CD14-positive monocyte (primary cell): Measurements from ENCODE around the gene MYO18A. TPM values are rescaled to one million over a fixed set of nuclear protein-coding genes. Genes with fewer than 3 reads are reported as not detected.

Experiments used
- DNase-seq, 3 donors: peaks; one replicate each; pipeline ENCODE4 v3.0.0-alpha.2; 2011 to 2022
- H2AFZ ChIP-seq: 2 replicates; pipeline ENCODE4 v1.6.0; 2012; ENCODE audit warnings: mild to moderate bottlenecking, low read depth, low read length, inconsistent platforms; ENCODE audit not compliant: insufficient read depth, poor library complexity, severe bottlenecking
- H3K27ac ChIP-seq, 2 donors: 1 replicate in 1 of 2; 2 replicates in 1 of 2; pipeline ENCODE4 v1.5.1; 2012 to 2013; ENCODE audit warnings: low read length in 2 of 2, control low read depth in 1 of 2, inconsistent platforms in 1 of 2, low read depth in 1 of 2, mild to moderate bottlenecking in 1 of 2
- H3K27me3 ChIP-seq, 2 donors: one replicate each; pipeline versions ENCODE4 v1.6.0 to v1.6.1; 2011 to 2013; ENCODE audit warnings: low read length in 2 of 2; ENCODE audit not compliant: control insufficient read depth in 2 of 2, insufficient read depth in 2 of 2
- H3K36me3 ChIP-seq, 2 donors: replicated peaks in 1 of 2; 1 replicate in 1 of 2; 2 replicates in 1 of 2; pipeline versions ENCODE4 v1.5.1 to v1.6.1; 2012 to 2013; ENCODE audit warnings: low read length in 2 of 2, control low read depth in 1 of 2, inconsistent platforms in 1 of 2, mild to moderate bottlenecking in 1 of 2; ENCODE audit not compliant: insufficient read depth in 2 of 2, control insufficient read depth in 1 of 2
- H3K4me1 ChIP-seq, 2 donors: 1 replicate in 1 of 2; 2 replicates in 1 of 2; pipeline versions ENCODE4 v1.5.1 to v1.6.1; 2012 to 2013; ENCODE audit warnings: low read length in 2 of 2, control low read depth in 1 of 2, inconsistent platforms in 1 of 2, mild to moderate bottlenecking in 1 of 2, moderate library complexity in 1 of 2; ENCODE audit not compliant: insufficient read depth in 2 of 2, control insufficient read depth in 1 of 2
- H3K4me2 ChIP-seq: replicated peaks from 2 replicates; pipeline ENCODE3; 2012; ENCODE audit warnings: low read length, moderate library complexity, mild to moderate bottlenecking; ENCODE audit not compliant: poor library complexity, severe bottlenecking; ENCODE audit errors: extremely low read depth
- H3K4me3 ChIP-seq, 3 experiments: fragments of 200-600 bp in 1 of 3; sonication (generic) in 1 of 3; replicated peaks in 1 of 3; 1 replicate in 2 of 3; 2 replicates in 1 of 3; pipeline ENCODE4 v1.5.1; 2011 to 2013; ENCODE audit warnings: low read length in 3 of 3, mild to moderate bottlenecking in 3 of 3, control low read depth in 2 of 3, low read depth in 2 of 3, inconsistent platforms in 1 of 3, moderate library complexity in 1 of 3
- H3K79me2 ChIP-seq: 2 replicates; pipeline ENCODE4 v1.6.0; 2012; ENCODE audit warnings: mild to moderate bottlenecking, control low read depth, inconsistent platforms, low read length, moderate library complexity; ENCODE audit not compliant: insufficient read depth
- H3K9ac ChIP-seq: 2 replicates; pipeline ENCODE4 v1.6.0; 2017; ENCODE audit warnings: low read length, mild to moderate bottlenecking; ENCODE audit not compliant: insufficient read depth, poor library complexity, severe bottlenecking
- H3K9me3 ChIP-seq, 2 donors: replicated peaks in 1 of 2; 1 replicate in 1 of 2; 2 replicates in 1 of 2; pipeline versions ENCODE4 v1.5.1 to v1.6.1; 2012 to 2013; ENCODE audit warnings: low read length in 2 of 2, control low read depth in 1 of 2; ENCODE audit not compliant: control insufficient read depth in 1 of 2, insufficient read depth in 1 of 2
- H4K20me1 ChIP-seq: 2 replicates; pipeline ENCODE4 v1.6.0; 2012; ENCODE audit warnings: mild to moderate bottlenecking, low read length, control low read depth, moderate library complexity; ENCODE audit not compliant: insufficient read depth
- H3K27ac Mint-ChIP-seq, 7 donors: one replicate each; pipeline ENCODE4 v1.8.0; 2020; ENCODE audit warnings: mild to moderate bottlenecking in 7 of 7, mixed read lengths in 7 of 7, moderate library complexity in 6 of 7, inconsistent platforms in 2 of 7
- H3K27me3 Mint-ChIP-seq, 3 donors: one replicate each; pipeline ENCODE4 v1.8.0; 2021 to 2022; ENCODE audit warnings: low read depth in 3 of 3, mild to moderate bottlenecking in 3 of 3, mixed read lengths in 3 of 3, moderate library complexity in 3 of 3, inconsistent platforms in 1 of 3
- H3K36me3 Mint-ChIP-seq, 2 donors: one replicate each; pipeline ENCODE4 v1.8.0; 2020; ENCODE audit warnings: mixed read lengths in 2 of 2, inconsistent platforms in 1 of 2, mild to moderate bottlenecking in 1 of 2
- H3K4me1 Mint-ChIP-seq: one replicate; pipeline ENCODE4 v1.8.0; 2020; ENCODE audit warnings: mild to moderate bottlenecking, mixed read lengths
- H3K4me3 Mint-ChIP-seq, 2 donors: one replicate each; pipeline ENCODE4 v1.8.0; 2020; ENCODE audit warnings: mild to moderate bottlenecking in 2 of 2, mixed read lengths in 2 of 2, moderate library complexity in 1 of 2
- H3K9me3 Mint-ChIP-seq, 7 donors: one replicate each; pipeline ENCODE4 v1.8.0; 2020 to 2022; ENCODE audit warnings: mixed read lengths in 7 of 7, mild to moderate bottlenecking in 6 of 7, moderate library complexity in 6 of 7, inconsistent platforms in 2 of 7
- CTCF ChIP-seq: fragments of 200-600 bp; IDR thresholded peaks from one replicate; pipeline ENCODE4 v1.8.0; 2022; ENCODE audit warnings: antibody characterized with exemption, mild to moderate bottlenecking
- WGBS: methylation state at CpG from one replicate; pipeline ENCODE4 v1.1.5; 2013; ENCODE audit warnings: missing lambda C conversion rate; ENCODE audit not compliant: insufficient coverage; 5-methylcytosine and 5-hydroxymethylcytosine counted together
- intact Hi-C, 2 donors: fragments of 100-400 bp; cut with micrococcal nuclease; formaldehyde crosslinking; loops; one replicate each; pipeline versions ENCODE4 v1.15.0 to v1.15.1; 2023
- polyA plus RNA-seq, 3 donors: library from polyadenylated mRNA; depleted of rRNA in 1 of 3; unstranded in 2 of 3; stranded (reverse) in 1 of 3; fragments of 300-500 nt in 2 of 3; fragments of >200 nt in 1 of 3; fragmentation: Illumina TruSeq in 2 of 3; gene quantifications; 1 replicate in 2 of 3; 2 replicates in 1 of 3; pipeline ENCODE4 v1.2.3, GENCODE V29; 2012 to 2021

Gene MYO18A
- polyA plus RNA-seq, 3 donors: 6.3 to 40.2 (median 11.0) TPM

GRCh38 chr17:29045026-29045425 is 135.2 kb downstream of the MYO18A start:
- Histone ChIP-seq H3K9me3 (no peaks in the 10 kb centered on the region), H4K20me1 (no peaks in the 10 kb centered on the region), H3K27ac (no peak overlapping the region), H3K4me3 (no peak overlapping the region), H3K79me2 (no peaks in the 10 kb centered on the region), H3K9ac (no peak overlapping the region), H2AFZ (no peak overlapping the region), H3K4me1 (peaks cover 53 to 54% of the 10 kb centered on the region in 2 donors), H3K27me3 (no peaks in the 10 kb centered on the region), H3K4me2 (no peak overlapping the region), H3K36me3 (no peaks in the 10 kb centered on the region)
- Mint-ChIP-seq H3K36me3 (peaks cover 0 to 7% of the 10 kb centered on the region in 2 donors), H3K27ac (peak overlapping the region in 1 of 7 donors; percentile 63), H3K9me3 (no peaks in the 10 kb centered on the region), H3K4me1 (peaks cover 54% of the 10 kb centered on the region), H3K27me3 (peaks cover 0 to 7% (median 5%) of the 10 kb centered on the region in 3 donors), H3K4me3 (no peak overlapping the region)
- no peak for DNase-seq
- intact Hi-C loops: no loop called here
- no peak for TF ChIP-seq CTCF
- WGBS: 100% methylated on average over 4 of the region's 4 CpGs

DNA sequence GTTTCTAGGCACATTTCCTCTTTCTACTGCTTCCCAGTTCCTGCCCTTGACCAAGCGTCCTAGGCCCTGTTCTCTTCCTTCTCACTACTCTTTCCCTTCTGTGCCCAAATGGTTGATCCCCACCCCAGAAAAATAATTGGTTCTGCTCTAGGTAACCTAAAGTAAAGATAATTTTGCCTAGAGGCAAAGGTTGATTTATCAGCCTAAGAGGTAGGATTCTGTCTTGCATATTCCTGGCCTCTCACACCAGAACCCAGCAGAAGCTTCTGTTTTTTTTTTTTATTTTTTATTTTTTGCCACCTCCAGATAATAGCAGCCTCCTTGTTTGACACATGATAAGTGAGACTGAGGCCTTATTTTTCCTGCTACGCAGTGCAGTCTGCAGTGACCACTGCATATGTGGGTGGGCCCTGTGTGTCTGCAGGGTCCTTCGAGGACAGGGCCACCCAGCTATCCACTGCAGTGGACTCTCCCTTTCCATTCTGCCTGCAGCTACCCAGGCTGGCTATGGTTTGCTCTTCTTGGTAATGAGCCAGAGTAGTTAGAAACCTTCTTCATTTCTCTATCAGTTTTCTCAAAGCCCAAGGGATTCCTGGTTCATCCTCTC is 136.6 kb downstream of the MYO18A start:
- peaks cover 0 to 7% (median 5%) of the 10 kb centered on the region in 3 donors for H3K27me3 Mint-ChIP-seq
- TF ChIP-seq CTCF: no peak
- peaks cover 53 to 54% of the 10 kb centered on the region in 2 donors for H3K4me1 ChIP-seq
- intact Hi-C loops: no loop called here
- H3K36me3 Mint-ChIP-seq: peaks cover 0 to 7% of the 10 kb centered on the region in 2 donors
- no peaks in the 10 kb centered on the region for H3K79me2 ChIP-seq
- H3K4me3 ChIP-seq: no peak overlapping the region
- H3K9me3 ChIP-seq: no peaks in the 10 kb centered on the region
- H3K27ac Mint-ChIP-seq: peak overlapping the region; percentile 82 to 96 (median 91)
- H3K4me1 Mint-ChIP-seq: peaks cover 54% of the 10 kb centered on the region
- H3K27me3 ChIP-seq: peaks cover 0 to under 1% of the 10 kb centered on the region in 2 donors
- H3K9me3 Mint-ChIP-seq: no peaks in the 10 kb centered on the region
- H3K9ac ChIP-seq: no peak overlapping the region
- H3K36me3 ChIP-seq: no peaks in the 10 kb centered on the region
- H2AFZ ChIP-seq: no peak overlapping the region
- peak overlapping the region; percentile 23 for H3K4me2 ChIP-seq
- H4K20me1 ChIP-seq: no peaks in the 10 kb centered on the region
- 40% methylated on average over 1 of the region's 3 CpGs for WGBS
- DNase-seq: no peak
- H3K4me3 Mint-ChIP-seq: no peak overlapping the region
- peak overlapping the region; percentile 81 to 84 for H3K27ac ChIP-seq
